Activated CD8-positive, alpha-beta memory T cell treated with anti-CD3 and anti-CD28 coated beads, Interleukin-2, amount 50 U/mL, for 24 hours (primary cell): Measurements from ENCODE around the gene OMA1.
"Not testable (repeated sequence)": the region's sequence is repeated elsewhere in the genome, so short reads cannot be mapped to it uniquely, and the experiment has no call there.

ENCODE experiments used
- DNase-seq: peaks from one replicate; pipeline ENCODE4 v3.0.0-alpha.2; 2020; ENCODE audit errors: extremely low read depth

Gene OMA1

GRCh38 chr1:58528518-58528917, 18.0 kb downstream of the OMA1 start:
- no peak for DNase-seq

DNA sequence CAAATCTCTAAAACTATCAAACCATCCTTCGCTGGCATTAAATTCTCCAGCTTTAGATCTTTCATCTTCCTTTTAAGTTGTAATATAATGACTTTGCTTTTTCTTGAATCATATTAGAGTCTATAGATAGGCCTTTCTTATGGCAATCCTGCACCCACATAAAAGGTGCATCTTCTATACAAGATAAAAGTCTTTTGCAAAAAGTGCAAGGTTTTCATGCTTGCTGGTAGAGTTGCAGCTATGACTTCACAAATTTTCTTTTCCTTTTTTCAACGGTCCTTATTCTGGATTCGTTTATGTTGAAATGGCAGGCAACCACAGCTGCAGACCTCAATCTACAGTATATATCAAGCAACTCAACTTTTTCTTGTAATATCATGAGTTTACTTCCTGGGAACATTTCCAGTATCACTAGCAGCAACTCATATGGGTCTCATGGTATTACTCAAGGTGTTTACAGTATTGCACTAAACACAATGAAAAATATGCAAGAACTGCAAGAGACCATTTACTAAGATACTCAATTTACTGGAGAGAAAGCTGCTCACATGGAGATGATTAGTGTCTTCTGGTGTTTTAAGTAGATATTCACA, 22.1 kb downstream of the OMA1 start:
- no peak for DNase-seq

DNA sequence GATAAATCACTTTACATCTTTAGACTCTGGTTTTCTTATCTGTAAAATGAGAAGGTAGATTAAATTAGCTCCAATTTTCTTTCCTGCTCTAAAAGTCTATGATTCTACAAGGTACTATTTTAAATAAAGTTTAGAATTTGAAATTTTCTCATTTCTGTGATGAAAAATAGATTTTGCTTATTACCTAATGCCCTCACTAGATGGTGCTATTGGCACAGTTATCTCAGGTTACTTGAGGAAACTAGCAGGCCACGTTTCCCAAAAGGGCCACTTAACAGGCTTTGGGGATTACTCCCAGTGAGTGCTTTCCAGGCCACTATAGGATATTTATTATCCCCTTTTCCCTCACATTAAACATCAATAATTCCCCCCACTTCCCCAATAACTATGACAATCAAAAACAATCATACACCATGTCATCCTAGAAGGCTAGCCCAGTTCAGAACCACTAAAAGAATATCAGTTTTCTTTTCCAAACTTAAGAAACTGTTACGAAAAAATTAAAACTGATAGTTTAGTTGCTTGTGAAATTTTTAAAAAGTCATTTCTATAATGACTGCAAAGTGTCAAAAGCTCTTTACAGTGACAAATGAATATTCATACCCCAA, 30.6 kb downstream of the OMA1 start:
- no peak for DNase-seq

- DNase-seq = no peak
Measured at GRCh38 chr1:58513956-58514355, 32.6 kb downstream of the OMA1 start.

DNA sequence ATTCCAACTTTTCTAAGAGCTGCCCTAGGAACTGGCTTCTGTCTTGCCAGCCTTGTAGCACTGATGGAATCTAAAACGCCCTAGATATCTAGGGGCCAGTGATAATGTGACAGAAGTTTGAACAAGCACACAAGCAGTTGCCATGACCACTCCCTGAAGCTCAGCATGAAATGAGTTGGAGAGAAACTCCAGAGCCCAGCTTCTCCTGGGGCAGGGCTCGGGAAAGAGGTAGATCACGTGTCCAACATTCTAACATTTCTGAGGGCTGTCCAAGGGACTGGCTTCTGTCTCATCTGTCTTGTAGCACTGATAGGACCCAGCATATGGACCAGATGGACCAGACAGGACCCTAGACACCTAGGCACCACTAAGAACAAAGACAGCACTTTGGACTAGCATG, 37.9 kb downstream of the OMA1 start:
- no peak for DNase-seq

GRCh38 chr1:58505286-58505685, 41.2 kb downstream of the OMA1 start:
- no peak for DNase-seq

GRCh38 chr1:58502519-58502918, 44.0 kb downstream of the OMA1 start:
- no peak for DNase-seq

- DNase-seq = no peak
Measured at GRCh38 chr1:58500043-58500442, 46.5 kb downstream of the OMA1 start.

DNA sequence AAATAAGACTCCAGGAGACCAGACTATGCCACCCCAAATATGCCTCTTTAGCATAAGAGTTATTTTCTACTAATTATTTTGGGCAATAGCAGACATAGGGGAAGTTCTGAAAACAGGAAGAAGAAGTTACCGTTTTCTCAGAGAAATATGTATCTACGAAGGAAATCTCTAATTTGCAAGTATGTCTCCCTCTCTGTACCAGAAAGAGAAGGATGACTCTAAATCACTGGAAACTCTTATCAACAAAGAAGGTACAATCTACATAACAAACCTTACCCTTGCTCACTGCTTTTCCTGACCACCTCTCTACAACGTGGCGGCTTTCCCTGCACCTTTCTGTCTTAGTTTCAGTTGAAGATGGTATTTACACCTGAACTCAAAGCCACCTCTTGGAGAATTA, 49.0 kb downstream of the OMA1 start:
- no peak for DNase-seq

- no peak for DNase-seq
Measured at GRCh38 chr1:58496042-58496441, 50.5 kb downstream of the OMA1 start.

GRCh38 chr1:58488914-58489313, 57.6 kb downstream of the OMA1 start:
- DNase-seq = not testable (repeated sequence)

- no peak for DNase-seq
Measured at GRCh38 chr1:58487002-58487401, 59.5 kb downstream of the OMA1 start.

DNA sequence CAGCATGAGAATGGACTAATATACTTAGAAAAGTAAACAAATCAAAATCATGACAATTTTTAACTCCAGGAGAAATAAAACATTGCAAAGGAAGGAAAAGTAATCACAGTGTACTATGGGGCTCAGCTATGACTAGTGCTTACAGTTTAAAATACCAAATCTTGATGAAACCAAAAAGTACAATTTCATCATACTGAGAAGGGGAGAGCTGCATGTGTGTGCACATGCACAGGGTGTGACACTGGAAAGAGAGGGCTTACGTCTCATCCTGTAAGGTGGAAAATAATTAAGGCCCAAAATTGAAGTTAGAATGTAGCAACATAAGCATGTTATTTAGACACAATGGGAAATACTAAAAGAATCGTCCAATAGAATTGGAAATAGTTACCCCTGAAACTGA, 64.6 kb downstream of the OMA1 start:
- no peak for DNase-seq

DNA sequence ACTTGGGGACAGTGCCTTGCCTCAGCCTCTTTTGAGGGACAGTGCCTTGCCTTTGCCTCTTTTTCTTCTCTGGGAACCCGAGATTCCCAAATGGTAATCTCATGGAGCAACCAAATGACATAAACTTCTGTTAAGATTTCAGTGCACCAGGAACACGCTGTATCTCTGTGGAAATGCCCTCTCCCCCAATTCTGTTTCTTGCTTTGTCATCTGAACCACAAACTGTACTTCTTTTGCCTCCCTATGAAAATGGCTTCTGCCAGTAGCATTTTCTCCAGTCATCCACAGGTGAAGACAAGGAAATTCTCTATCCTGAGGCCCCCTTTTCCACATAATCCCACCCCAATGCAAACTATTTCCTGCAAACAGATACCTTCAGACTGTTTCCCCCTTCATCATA, 66.3 kb downstream of the OMA1 start:
- no peak for DNase-seq

DNA sequence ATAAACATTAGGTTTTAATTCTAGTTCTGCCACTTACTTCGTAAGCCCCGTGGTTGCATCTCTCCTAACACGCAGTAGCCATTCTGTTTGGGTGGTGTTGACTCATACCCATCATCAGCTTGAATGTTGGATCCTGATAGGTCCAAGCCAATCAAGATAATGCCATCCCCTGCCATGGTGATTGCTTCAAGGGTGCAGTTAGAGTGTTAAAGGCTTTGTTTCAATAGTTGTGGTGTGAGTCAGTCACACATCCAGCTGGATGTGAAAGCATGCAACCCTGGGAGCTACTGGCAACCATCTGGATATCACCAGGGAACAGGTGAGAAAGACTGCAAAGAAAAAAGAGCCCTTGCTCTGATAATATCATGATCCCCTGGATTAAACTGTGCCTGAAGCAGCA, 69.1 kb downstream of the OMA1 start:
- no peak for DNase-seq

- no peak for DNase-seq
Measured at GRCh38 chr1:58476179-58476578, 70.3 kb downstream of the OMA1 start.

- DNase-seq = no peak
Measured at GRCh38 chr1:58469476-58469875, 77.0 kb downstream of the OMA1 start.

GRCh38 chr1:58469016-58469415, 77.5 kb downstream of the OMA1 start:
- no peak for DNase-seq

DNA sequence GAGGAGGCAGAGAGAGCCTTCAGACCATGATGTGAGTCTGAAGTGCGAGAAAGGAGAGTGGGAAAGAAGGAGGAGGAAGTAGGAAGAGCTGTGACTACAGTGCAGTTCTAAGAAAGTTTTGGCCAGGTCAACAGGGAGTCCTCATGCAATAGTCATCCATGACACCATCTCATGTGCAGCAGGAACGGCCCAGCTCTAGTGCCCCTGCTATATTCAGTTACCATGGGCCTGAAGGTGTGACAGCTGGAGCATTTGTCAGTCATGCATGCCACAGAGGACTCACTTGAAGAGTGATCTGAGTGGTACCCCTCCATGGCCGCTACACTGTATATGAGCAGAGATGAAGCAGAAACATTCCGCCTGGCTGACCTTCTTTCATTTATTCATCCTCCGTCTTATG, 77.9 kb downstream of the OMA1 start:
- DNase-seq = no peak

- DNase-seq = no peak
Measured at GRCh38 chr1:58466630-58467241, 79.8 kb downstream of the OMA1 start.

DNA sequence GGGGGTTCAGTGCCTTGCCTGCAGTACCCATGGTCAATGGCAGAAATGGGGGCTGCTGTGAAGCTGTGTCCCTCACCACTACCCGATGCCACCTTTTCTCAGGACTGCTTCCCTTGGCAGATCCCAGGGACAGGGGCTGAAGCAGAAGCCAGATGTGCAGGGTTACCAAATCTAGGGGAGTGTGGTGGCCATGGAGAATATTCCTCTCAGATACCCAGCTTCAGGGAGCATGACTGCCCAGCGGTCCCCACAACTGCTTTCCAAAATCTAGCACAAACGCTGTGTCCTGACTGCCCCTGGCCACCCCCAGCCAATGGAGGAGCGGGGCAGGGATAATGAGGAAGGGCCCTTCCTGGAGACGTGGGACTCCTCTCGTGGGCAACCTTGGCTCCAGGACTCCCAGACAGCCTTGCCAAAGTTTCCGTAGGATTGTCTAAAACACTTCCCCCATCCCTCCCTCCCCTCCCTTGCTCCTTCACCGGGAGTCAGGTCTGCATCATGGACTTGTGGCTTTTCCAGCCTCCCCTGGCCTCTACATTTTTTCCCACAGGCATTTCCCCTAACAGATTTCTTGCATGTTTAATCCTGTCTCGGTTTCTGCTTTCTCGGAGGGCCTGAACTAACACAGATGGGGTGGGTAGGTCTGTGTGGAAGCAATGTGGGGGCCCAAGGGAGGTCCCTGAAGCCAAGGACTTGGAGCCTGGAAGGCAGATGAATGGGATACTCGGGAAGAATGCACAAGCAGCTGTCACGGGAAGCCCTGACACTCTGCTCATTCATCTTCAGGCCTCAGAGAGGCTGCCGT, 80.5 kb downstream of the OMA1 start:
- DNase-seq = no peak

- no peak for DNase-seq
Measured at GRCh38 chr1:58465176-58465575, 81.3 kb downstream of the OMA1 start.

GRCh38 chr1:58460469-58460868, 86.1 kb downstream of the OMA1 start:
- no peak for DNase-seq
